GM18507 (cell line): ENCODE measurements around the gene GPC6.

Experiments
- DNase-seq: peaks from one replicate; pipeline ENCODE4 v3.0.0; 2011; ENCODE audit warnings: low read depth; ENCODE audit not compliant: insufficient read length; ENCODE audit errors: extremely low spot score
- FAIRE-seq: peaks from 2 replicates; lab custom pipeline; 2011; peaks lifted over from hg19 to GRCh38; lab: Jason Lieb, UNC

Gene GPC6

DNA sequence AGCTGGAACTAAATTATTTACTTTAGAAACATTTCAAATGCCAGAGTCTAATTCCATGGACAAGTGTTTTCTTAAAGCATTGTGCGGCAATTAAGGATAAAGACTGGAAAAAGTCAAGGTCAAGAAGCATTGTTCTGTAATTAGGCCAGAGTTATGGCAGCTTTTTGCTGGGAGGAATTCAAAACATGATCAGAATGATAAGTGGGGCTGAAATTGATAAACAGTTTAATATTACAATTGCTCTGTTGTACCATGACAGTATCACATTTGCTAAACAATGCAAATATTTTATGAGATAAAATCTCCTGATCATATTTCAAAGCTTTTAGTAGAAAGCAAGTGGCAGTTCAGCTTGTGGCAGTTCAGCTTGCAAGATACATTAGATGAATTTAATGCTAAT lies 513.7 kb downstream of the GPC6 start:
- DNase-seq: no peak

DNA sequence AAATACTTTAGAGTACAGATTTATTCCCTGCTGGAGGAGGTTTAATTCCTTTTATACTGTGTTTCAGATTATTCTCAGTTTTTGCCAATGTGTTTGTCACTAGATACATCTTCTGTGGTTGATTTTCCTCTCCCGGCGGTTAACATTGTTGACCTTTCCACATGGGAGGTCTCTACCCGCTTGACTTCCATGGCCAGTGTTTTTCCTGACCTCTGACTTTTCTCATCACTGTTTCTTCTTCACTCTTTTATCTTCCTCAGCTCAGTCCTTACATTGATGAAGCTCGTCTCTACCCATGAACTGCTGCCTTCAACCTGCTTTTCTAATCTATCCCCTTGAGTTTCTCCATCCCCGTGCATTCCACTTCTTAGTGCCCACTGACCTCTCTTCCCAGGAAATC lies 517.4 kb downstream of the GPC6 start:
- DNase-seq: no peak
- no peak for FAIRE-seq

More for the DNA sequence above, 513.7 kb downstream of the GPC6 start:
- FAIRE-seq: no peak

DNA sequence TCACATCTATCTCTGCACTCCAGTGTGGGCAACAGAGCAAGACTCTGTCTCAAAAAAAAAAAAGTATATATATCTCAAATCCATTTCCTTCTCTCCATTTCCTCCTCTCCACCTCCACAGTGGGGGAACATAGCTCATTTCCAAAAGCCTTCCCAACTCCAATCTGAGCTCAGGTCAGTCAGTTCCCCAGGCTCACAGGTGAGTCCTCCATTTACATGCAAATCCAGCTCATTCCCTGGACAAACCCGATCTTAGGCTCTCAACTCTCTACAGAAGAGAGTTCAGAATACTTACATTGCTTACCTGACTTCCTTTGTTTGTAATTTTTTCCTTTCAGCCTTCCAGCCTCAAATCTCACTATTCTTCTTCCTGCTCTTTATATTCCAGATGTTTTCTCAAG lies 518.3 kb downstream of the GPC6 start:
- DNase-seq (no peak), FAIRE-seq (no peak)

DNA sequence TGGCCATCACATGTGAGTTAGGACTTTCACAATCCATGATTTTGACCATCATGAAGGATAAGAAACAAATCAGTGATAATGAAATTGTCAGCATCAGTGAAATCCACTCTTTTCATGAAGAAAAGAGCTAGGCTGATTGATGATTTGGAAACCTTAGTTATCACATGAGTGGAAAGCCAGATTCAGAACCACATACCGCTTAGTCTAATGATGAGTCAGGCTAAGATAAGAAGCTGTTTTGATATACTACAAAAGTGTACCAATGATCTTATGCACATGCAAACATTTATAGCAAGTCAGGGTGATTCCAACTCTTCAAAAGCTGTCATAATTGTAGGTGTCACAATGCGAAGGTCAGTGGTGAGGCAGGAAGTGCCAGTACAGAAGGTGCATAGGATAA lies 519.3 kb downstream of the GPC6 start:
- FAIRE-seq (no peak), DNase-seq (no peak)

DNA sequence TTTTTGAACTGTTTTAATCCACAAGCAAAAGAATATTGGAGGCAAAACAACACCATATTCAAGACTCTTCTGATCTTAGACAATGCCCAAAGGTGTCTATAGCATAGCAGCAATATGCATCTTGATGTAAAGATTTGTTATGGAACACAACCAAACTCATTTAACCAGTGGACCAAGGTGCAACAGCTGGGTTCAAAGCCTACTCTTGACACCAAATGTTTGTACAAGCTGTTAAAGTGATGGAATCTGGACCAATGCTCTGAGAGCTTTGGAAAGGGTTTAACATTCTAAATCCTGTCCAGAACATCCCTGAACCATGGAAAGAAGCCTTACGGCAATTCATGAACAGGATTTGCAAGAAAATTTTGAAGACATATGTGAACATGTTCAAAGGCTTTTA lies 520.0 kb downstream of the GPC6 start:
- no peak for FAIRE-seq
- DNase-seq: no peak

DNA sequence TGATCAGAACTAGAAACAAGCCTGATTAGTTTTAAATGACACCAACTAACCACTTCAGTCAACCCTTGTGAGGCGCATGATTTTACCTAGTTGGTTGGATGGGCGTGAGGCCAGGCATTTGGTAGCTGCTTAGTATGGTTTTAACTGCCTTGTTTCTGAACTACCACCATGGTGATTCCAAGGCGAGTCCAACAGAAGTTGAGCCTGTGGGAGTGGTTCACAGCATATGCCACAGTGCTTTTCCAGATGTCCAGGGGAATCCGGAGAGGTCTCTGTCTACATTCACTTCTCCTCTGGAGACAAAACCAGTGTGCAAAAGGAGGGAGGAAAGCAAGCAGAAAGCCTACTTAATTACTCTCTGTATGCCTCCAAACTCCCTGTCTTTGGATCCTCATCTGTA lies 524.1 kb downstream of the GPC6 start:
- FAIRE-seq (no peak), DNase-seq (no peak)

DNA sequence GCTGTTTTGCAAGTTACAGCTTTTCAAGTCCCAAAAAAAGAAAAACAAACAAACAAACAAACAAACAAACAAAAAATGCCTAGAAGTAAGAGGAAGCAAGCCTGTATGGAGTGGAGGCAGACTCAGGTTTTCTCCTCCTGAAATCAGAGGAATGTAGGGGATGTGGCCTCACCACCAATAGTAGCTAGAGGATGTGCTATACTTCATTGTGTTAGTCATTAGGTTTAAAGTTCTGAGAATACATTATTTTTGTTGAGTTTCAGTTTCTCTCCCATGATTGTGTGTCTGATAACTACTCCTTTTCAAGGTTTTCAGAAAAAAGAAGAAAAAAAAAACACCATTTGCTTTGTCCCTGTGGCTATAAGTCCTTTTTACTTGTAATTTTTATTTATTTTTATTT lies 524.5 kb downstream of the GPC6 start:
- FAIRE-seq (no peak), DNase-seq (no peak)

DNA sequence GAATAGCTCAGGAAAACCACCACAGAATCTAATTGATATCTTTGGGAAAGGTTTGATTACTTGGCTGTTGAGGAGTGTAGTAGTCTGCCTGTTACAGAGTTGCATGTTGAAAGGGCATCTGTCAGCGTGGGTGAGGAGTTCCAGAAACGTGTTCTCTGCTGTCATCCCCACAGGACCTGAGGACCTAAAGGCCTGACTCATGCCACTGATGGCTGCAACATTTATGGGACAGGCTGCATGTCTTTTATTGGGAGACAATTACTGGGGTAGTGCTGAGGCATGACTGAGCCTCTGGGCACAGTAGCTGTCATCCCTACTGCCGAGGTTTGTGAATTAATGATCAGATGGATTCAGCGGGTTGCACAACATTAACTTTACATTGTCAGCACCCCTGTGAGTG lies 525.9 kb downstream of the GPC6 start:
- FAIRE-seq (no peak), DNase-seq (no peak)

DNA sequence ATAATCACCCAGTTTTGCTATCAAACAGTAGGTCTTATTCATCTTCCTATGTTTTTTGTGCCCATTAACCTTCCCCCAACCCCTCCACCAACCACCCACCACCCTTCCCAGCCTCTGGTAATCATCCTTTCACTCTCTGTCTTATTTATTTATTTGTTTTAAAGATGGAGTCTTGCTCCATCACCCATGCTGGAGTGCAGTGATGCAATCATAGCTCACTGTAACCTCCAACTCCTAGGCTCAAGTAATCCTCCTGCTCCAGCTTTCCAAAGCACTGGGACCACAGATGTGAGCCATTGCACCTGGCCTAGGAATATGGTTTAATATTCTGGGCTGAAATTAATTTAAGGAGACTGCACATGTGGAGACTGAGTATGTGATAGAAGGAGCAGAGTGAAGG lies 527.0 kb downstream of the GPC6 start:
- DNase-seq: no peak
- no peak for FAIRE-seq

DNA sequence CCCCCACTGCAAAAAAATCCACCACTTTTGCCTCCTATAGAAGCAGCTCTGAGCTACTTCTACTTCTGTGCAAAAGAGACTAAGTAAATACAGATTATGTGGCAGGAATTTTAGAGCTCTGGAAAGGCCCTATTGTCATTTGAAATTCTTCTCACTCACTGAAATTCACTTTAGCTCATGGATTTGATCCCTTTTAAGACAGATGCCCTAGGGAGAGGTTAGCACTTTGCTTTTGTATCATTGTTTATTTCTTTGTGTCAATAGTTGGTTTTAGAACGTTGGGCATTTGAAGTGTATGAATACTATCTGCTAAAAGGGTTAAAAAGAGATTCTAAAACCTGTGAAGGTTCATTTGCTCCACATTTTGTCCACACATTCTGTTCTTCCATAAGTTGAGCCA lies 528.7 kb downstream of the GPC6 start:
- DNase-seq: no peak
- no peak for FAIRE-seq

DNA sequence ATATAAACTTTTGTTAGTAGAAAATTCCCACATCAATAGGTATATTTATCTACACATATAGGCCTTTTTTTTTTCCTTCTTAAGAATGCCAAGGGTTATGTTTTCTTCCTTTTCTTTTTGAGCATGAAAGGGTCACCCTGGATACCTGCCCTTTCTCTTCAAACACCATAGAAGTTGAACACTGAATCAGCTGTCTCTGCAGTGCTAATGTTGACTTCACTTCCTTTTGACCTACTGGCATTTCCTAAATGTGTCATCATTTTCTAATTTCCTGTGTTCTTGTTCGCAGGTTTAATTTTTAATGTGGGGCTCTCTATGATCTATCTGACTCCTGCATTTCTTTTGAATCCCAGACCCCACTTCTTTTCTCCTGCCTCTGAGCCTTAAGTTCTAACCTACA lies 532.0 kb downstream of the GPC6 start:
- DNase-seq: no peak
- no peak for FAIRE-seq

DNA sequence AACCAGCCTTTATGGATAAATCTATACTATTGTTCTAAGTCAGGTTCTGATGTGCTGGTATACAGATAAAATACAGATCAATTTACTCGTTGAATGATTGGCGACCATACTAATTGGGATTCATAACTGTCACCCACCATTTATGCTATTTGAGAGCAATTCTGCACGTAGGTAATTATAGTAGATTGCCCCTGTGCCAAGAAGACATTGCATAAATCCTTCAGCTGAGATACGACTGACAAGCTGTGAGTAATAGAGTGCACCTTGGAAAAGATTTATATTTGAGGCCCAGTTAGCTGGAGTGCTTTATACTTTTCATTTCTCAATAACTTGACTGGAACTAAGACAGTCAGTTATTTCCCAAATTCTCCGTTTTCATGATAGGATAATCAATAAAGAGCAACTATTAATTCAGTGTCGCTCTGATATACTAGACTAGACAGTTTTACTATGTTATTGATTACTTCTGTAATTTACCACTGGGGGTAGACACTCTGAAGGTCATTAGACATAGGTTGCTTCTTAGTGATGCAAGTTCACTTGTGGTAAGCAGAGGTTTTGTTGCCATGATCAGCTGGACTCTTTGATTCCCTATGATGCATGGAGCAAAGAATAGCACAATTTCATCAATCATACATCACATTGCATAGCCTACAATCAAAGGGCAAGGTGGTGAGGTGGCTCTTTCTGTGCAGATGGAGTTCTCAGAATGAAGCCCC lies 536.3 kb downstream of the GPC6 start:
- FAIRE-seq (no peak), DNase-seq (no peak)

DNA sequence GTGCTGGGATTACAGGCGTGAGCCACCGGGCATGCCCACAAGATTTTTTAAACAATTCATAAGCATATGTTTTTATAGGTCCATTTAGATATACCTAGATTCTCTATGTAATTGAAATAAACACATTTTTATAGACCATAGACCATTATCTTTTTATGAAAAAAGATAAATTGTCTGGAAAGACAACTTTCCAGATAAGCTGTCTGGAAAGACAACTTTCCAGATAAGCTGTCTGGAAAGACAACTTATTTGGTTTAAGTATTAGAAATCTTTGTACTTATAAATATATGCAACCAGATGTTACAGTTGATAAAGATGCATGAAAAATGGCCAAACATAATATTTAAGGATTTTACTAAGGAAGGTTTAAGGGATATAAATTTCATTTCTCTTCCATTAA lies 538.5 kb downstream of the GPC6 start:
- DNase-seq (no peak), FAIRE-seq (no peak)

DNA sequence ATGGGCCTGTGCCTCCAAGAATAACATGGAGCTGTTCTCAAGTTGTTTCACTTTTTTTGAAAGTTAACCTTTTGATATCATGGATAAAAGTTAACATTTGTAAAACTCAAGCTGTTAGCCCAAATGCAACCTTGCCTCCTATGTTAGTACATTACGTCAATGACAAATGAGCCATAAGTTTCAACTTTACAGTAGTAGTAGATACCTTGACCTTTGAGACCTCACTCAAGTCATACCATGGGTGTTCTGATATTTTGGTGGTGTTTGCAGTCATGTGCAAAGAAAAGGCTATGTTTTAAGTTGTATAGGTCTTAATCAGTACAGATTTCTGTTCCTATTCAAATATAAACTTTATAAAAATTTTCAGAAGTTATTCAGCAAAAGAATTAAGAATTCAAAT lies 539.2 kb downstream of the GPC6 start:
- FAIRE-seq (no peak), DNase-seq (no peak)

DNA sequence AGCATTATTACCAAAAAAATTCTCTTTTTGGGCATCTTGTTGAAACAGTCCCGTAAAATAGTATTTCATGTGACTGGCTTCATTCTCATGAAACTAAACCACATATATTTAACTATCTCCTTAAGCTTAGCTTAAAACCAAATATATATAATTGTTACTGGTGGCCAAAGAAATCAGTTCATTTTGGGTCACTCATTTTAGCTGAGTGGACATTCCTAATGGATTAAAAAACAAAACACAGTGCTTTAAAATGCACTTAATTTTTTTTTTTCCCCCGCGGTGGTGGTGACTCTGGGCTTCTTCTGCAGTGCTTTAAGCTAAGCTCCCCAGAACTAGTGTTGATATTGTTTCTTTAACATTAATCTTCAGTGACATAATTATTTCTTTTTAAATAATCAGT lies 540.1 kb downstream of the GPC6 start:
- no peak for FAIRE-seq
- no peak for DNase-seq

DNA sequence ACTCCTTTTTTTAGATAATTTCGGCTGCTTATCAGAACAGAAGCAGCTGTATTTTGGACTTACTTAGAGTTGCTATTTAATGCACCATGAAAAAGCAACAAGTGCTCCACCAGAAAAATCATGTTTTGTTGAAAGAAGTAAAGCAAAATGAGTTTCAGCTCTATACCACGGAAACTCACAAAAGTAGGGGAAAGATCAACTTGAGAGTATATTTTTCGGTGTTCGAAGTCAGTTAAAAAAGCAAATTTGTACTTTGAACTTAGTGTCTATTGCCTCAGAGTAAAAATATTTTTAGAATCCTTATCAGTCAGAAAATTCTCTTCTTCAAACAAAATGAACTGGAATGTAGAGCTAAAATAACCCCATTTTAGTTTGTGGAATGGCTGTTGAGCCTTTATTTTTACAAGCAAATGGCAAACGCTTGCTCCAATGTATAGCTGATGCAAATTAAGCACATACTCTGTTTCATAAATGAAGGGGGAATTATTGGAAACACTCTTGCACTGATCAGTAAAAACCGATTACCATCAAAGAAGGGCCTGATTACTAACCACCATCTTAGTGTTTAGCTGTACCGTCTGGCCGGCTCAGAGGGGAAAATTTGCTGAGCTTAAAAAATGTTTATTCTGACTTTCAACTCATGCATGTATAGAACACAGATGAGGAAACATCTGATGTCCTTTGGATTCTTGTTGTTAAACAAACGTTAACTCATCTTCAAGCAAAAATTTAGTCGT lies 540.7 kb downstream of the GPC6 start:
- DNase-seq (no peak), FAIRE-seq (no peak)

DNA sequence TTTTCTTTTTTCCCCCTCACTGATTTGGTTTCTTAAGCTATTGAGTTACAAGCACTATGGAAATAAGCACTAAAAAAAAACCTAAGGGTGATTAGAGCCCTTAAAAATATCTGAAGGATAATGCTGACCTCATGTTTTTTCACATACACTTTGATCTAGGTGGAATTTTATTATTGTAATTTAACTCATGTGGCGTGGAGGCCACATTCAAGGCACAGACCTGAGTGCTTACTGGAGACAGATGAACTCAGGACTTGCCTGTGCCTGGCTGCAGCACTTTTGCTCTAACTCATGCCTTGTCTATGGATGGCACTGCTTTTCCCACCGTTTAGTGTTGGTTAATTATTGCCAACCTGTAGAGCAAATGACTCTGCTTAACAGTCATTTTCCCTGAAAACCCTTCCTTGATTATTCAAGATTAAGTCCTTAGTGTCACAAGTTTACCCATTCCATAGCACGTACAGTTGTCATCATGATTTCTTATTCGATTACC lies 541.4 kb downstream of the GPC6 start:
- DNase-seq: no peak
- FAIRE-seq: no peak

DNA sequence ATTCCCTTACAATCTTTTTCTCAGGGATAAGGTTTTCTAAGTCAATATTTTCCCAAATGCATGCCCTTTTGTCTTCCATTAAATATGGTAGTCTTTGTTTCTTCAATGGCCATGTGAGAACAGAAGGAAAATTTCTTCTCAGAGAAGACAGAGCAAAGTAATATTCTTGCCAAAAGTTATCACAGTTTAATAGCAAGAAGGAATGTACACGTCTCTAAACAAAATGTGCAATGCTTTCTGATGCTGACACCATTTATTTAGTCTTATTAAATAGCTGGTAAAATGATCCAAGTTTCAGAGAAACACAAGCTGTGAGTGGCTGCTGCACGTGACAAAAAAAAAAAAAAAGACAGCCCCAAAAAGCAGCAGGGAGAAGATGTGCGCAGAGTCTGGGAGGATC lies 542.5 kb downstream of the GPC6 start:
- DNase-seq: no peak
- no peak for FAIRE-seq

DNA sequence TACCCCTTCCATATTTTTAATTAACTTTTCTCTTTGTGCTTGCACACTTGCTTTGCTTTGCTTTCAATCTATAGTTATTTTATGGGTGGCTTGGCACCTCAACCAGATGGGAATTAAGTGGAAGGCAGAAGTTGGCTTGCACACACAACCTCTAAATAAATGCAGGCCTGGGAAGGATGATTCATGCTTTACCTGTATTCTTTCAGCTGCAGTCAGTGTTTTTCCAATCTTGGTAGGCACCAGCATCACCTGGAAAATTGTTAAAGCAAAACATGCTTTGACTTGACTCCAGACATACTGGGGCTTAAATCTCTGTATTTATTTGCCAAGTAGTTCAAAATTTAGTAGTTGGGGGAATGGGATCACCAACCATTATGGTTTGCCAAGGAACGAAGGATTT lies 543.0 kb downstream of the GPC6 start:
- FAIRE-seq: no peak
- no peak for DNase-seq

DNA sequence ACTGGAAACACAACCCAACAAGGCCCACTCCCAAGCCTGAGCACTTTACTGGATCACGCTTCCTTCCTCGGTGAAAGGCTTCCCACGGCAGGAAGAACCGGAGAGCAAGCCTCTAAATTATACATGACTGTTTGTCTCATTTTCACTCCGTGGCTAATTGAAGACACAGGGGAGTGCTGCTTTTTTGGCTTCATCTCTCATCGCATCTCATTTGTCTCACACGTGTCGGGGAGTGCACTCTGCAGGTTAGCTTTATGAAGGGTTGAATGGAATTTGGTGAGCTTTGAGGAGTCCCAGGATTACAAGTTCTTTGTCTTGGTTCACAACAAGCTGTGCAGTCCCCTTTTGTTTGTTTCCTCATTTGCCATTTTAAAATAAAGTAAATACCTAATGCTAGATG lies 544.6 kb downstream of the GPC6 start:
- no peak for DNase-seq
- no peak for FAIRE-seq

DNA sequence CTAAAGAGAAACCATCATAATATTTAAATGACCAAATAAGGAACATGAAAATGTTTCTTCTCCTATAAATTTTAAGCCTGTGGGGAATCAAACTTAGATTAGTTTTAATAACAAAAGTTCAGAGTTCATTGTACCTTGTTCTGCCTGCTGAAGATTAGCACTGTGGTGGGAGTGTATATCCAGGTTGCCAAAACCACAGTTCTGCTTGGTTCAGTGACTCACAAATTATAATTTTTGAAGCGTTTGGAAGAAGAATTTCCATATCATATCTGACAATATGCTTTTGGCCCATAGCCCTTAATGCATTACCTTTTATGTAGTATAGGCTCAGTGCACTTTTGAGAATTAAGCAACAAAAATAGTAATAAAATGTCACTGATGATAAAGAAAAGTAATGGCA lies 545.2 kb downstream of the GPC6 start:
- FAIRE-seq (no peak), DNase-seq (no peak)
